LNCaP clone FGC (cell line): ENCODE data around the gene EDARADD.

Source experiments
- DNase-seq: peaks from one replicate; pipeline ENCODE4 v3.0.0-alpha.2; 2011; ENCODE audit warnings: low read depth
- H3K4me3 ChIP-seq: 2 replicates; pipeline ENCODE4 v1.5.1; 2011; ENCODE audit warnings: mild to moderate bottlenecking, low read depth, low read length, control low read depth
- TF ChIP-seq, protein P1 (sequence below): IDR thresholded peaks from 2 replicates; pipeline ENCODE4 v1.5.1; 2012; ENCODE audit warnings: mild to moderate bottlenecking; ENCODE audit not compliant: control insufficient read depth, insufficient read depth; ENCODE audit errors: extremely low read depth

EDARADD gene

GRCh38 chr1:236425031-236425663, 31.1 kb downstream of the EDARADD start:
- no peak overlapping the region for H3K4me3 ChIP-seq
- DNase-seq, result no peak
- TF ChIP-seq, protein P1, sequence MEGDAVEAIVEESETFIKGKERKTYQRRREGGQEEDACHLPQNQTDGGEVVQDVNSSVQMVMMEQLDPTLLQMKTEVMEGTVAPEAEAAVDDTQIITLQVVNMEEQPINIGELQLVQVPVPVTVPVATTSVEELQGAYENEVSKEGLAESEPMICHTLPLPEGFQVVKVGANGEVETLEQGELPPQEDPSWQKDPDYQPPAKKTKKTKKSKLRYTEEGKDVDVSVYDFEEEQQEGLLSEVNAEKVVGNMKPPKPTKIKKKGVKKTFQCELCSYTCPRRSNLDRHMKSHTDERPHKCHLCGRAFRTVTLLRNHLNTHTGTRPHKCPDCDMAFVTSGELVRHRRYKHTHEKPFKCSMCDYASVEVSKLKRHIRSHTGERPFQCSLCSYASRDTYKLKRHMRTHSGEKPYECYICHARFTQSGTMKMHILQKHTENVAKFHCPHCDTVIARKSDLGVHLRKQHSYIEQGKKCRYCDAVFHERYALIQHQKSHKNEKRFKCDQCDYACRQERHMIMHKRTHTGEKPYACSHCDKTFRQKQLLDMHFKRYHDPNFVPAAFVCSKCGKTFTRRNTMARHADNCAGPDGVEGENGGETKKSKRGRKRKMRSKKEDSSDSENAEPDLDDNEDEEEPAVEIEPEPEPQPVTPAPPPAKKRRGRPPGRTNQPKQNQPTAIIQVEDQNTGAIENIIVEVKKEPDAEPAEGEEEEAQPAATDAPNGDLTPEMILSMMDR, result no peak

DNA sequence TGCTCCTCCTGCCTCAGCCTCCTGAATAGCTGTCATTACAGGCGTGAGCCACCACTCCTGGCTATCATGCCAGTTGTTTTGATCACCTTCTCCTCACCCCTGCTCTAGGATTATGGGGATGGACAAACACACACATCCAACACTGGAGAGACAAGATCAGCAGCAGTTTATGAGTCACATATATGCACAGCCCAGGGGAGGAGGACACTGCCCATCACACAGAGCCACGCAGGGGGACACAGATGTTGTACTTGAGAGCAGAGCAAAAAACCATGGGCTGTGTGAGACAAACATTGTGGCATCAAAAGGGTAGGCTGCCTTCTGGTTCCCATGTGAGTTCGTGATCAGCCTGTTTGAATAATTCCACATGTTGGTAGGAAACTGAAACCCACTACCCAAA, 32.1 kb downstream of the EDARADD start:
- no peak overlapping the region for H3K4me3 ChIP-seq
- TF ChIP-seq, protein P1, result no peak
- DNase-seq, result no peak

DNA sequence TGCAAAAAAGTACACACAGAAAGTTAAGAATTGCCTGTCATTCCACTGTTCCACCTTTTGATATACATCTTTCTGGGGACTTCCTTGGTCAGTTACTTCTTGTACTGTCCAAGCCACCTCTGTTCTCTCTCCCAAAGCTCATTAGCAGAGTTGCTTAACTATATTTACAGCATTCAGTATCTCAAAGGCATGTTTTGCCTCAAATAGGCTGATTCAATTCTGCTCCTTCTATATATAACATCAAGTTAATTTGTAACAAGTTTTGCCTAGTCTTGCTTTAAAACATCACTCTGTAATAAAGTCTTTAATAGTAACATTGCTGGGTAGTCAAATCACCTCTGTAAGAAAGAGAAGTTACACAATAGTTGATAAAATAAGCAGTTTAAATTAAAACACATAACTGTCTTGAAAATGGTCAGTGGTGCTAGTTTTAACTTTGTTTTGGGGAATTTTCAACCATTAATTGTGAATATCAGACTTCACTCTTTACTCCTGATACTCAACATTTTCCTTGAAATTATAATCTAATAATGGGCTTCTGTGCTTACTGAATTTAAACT, 35.7 kb downstream of the EDARADD start:
- TF ChIP-seq, protein P1, result no peak
- DNase-seq, result no peak
- no peak overlapping the region for H3K4me3 ChIP-seq

DNA sequence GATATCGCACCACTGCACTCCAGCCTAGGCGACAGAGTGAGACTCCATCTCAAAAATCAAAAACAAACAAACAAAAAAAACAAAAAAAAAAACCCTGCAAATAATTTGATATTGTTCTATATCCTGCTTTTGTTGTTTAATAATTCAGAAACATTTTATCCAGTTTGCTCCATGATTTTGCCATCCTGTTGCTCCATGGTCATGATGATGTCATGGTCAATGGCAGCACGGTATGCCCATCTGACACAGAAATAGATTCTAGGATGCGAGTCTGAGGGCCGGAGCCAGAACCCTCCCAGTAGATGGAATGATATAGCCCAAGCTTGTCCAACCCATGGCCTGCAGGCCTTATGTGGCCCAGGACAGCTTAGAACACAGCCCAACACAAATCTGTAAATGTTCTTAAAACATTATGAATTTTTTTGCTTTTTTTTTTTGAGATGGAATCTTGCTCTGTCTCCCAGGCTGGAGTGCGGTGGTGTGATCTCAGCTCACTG, 39.8 kb downstream of the EDARADD start:
- TF ChIP-seq, protein P1, result no peak
- DNase-seq, result no peak
- no peak overlapping the region for H3K4me3 ChIP-seq

DNA sequence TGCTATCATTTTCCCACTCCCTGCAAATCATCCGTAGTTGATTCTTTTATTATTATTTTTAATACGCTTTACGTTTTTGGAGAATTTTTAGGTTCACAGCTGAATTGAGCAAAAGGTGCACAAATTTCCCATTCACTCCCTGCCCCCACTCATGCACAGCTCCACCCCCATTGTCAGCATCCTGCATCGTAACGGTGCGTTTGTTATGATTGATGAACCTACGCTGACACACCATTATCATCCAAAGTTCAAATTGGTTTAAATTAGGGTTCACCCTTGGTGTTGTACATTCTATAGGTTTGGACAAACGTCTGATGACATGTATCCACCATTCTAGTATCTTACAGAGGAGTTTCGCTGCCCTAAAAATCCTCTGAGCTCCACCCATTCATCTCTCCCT, 44.5 kb downstream of the EDARADD start:
- DNase-seq, result no peak
- TF ChIP-seq, protein P1, result no peak
- H3K4me3 ChIP-seq, result no peak overlapping the region

DNA sequence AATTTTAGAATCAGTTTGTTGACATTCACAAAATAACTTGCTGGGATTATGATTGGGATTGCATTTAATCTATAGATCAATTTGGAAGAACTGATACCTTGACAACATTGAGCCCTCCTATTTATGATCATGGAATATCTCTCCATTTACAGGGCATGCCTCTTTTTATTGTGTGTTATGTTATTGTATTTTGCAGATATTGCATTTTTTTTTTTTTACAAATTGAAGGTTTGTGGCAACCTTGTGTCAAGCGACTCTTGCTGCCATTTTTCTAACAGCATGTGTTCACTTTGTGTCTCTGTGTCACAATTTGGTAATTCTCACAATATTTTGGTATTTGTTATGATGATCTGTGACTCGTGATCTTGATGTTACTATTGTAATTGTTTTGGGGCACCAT, 46.3 kb downstream of the EDARADD start:
- TF ChIP-seq, protein P1, result no peak
- no peak for DNase-seq
- H3K4me3 ChIP-seq, result no peak overlapping the region

GRCh38 chr1:236450779-236451178, 56.7 kb downstream of the EDARADD start:
- DNase-seq, result no peak
- no peak overlapping the region for H3K4me3 ChIP-seq
- TF ChIP-seq, protein P1, result no peak
